Measurements from ENCODE around the gene ZNF385C. TPM values are rescaled to one million over a fixed set of nuclear protein-coding genes. Genes with fewer than 3 reads are reported as not detected.
A peak's percentile ranks its signal among the peaks of the same experiment; 100 is the strongest.

The ZNF385C gene
- total RNA-seq, 2 donors from 2014 or later = 2.3 to 11.8 TPM

DNA sequence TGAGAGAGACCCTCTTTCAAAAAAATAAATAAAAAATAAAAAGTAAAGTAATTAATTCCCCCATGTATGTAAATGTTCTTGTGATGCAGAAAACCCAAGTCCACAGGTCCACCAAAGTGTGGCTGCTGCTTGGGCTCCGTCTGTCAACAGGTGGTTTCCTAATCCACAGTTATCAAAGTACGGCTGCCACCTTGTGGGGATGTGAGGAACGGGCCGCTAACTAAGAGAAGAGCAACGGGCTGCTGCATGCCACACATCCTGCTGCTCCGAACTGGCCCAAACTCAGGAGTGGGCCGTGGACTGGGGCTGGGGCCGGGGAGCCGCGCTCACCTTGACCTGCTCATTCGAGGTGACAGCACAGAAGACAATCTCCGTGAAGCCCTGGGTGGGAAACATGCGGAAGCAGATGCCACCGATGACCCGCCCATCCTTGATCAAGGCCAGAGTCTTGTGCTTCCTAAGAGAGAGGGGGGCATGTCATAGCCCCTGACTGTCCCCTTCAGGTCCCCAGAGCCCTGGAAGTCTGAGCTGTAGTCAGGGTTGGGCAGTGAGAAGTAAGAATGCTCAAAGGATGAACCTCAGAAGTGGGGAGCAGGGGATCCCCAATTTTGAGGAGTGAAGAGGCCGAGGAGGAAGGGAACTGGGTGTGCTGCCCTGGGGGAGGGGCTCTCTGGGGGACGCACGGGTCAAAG lies 18.6 kb upstream of the ZNF385C start:
- H3K4me1 ChIP-seq (replicated peaks) = peaks cover 8% of the 10 kb centered on the region
- TF ChIP-seq POLR2A (IDR thresholded peaks at IDR 0.05) (no peak), POLR2AphosphoS5 (IDR thresholded peaks at IDR 0.05) (peak; percentile 59)
- TF ChIP-seq, protein P1, sequence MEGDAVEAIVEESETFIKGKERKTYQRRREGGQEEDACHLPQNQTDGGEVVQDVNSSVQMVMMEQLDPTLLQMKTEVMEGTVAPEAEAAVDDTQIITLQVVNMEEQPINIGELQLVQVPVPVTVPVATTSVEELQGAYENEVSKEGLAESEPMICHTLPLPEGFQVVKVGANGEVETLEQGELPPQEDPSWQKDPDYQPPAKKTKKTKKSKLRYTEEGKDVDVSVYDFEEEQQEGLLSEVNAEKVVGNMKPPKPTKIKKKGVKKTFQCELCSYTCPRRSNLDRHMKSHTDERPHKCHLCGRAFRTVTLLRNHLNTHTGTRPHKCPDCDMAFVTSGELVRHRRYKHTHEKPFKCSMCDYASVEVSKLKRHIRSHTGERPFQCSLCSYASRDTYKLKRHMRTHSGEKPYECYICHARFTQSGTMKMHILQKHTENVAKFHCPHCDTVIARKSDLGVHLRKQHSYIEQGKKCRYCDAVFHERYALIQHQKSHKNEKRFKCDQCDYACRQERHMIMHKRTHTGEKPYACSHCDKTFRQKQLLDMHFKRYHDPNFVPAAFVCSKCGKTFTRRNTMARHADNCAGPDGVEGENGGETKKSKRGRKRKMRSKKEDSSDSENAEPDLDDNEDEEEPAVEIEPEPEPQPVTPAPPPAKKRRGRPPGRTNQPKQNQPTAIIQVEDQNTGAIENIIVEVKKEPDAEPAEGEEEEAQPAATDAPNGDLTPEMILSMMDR (IDR thresholded peaks at IDR 0.05) = peak; percentile 81 to 94 (median 87)
- H3K36me3 ChIP-seq = no peaks in the 10 kb centered on the region
- no peaks in the 10 kb centered on the region for H3K9me3 ChIP-seq
- H3K4me3 ChIP-seq = no peak overlapping the region
- peak; percentile 86 for DNase-seq (ENCODE audit: low spot score)
- no peak overlapping the region for H3K27ac ChIP-seq
- no peaks in the 10 kb centered on the region for H3K27me3 ChIP-seq (replicated peaks; ENCODE audit: insufficient read depth)
- WGBS = 36% methylated on average over 18 of the region's 18 CpGs
- intact Hi-C loops (cut with DNase I) = loop anchor here (1.0 to 5.0 kb wide), 2 partner anchors 50 to 92 kb away; no protein-coding TSS in a partner anchor

DNA sequence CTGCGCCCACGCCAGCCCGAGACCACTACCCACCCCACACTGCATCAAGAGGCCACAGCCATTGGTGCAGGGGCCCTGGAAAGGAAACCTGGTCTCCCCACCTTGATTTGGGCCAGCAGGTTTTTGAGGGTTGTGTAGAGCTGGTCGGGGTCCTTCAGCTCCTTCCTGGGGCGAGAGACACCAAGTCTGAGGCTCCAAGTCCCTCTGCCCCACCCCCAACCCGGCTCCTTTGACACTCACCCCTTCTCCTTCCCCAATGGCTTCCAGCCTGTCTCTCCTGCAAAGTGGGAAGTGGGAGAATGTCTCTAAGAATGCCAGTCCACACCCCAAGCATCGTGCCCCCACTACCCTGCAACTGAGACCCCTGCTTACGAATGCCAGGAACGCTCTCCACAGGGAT lies 15.8 kb upstream of the ZNF385C start:
- Histone ChIP-seq H3K4me3 (no peak overlapping the region), H3K27ac (no peak overlapping the region), H3K9me3 (no peaks in the 10 kb centered on the region), H3K27me3 (replicated peaks; ENCODE audit: insufficient read depth) (no peaks in the 10 kb centered on the region), H3K4me1 (replicated peaks) (peaks cover 16% of the 10 kb centered on the region), H3K36me3 (no peaks in the 10 kb centered on the region)
- WGBS = 89% methylated on average over 9 of the region's 9 CpGs
- no peak for DNase-seq (ENCODE audit: low spot score)
- intact Hi-C loops (cut with DNase I) = loop anchor here (1.0 kb wide), 1 partner anchor 149 kb away; no protein-coding TSS in a partner anchor
- TF ChIP-seq, protein P1 (IDR thresholded peaks at IDR 0.05) = no peak
- TF ChIP-seq POLR2A (IDR thresholded peaks at IDR 0.05) (no peak), POLR2AphosphoS5 (IDR thresholded peaks at IDR 0.05) (no peak)

DNA sequence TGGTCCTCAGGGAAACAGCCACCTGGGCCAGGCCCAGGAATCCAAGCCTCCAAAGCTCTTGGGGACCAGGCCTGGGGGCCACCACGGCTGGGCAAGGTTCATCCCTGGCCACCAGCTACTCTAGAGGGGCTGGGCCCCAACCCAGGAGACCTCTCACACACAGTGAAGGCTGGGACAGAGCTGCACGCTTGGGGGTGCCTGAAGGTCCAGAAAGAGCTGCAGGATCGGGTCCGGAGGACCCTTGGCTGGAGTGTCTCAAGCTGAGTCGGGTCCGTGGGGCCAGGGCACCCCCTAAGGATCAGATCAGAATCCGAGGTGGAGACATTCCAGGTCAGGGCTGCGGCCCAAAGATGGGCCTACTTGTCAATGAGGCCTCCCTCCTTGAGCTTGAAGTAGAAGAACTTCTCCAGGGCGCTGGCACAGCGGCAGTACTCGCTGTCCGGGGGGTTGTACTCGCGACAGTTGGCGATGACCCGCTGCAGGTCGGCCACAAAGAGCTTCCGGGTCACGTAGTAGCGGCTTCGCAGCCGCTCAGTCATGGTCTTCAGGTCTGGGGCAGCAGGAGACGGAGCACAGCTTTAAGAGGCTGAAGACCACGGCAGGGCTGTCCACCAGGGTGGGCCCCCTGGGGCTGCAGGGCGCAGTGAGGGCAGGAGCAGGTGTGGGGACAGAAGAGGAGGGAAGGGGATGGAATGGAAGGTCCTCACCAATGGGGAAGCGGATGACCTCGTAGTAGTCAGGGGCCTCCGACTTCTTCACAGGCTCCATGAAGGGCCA lies 15.2 kb upstream of the ZNF385C start:
- no peaks in the 10 kb centered on the region for H3K9me3 ChIP-seq
- TF ChIP-seq POLR2A (IDR thresholded peaks at IDR 0.05) = no peak
- TF ChIP-seq, protein P1 (IDR thresholded peaks at IDR 0.05) = no peak
- no peak for TF ChIP-seq POLR2AphosphoS5 (IDR thresholded peaks at IDR 0.05)
- 87% methylated on average over 28 of the region's 28 CpGs for WGBS
- H3K36me3 ChIP-seq = no peaks in the 10 kb centered on the region
- H3K4me3 ChIP-seq = peak overlapping the region in 1 of 2 donors; percentile 57
- H3K27ac ChIP-seq = peak overlapping the region; percentile 85 to 95
- DNase-seq (ENCODE audit: low spot score) = no peak
- intact Hi-C loops (cut with DNase I) = loop anchor here (1.0 kb wide), 1 partner anchor 148 kb away; no protein-coding TSS in a partner anchor
- H3K4me1 ChIP-seq (replicated peaks) = peaks cover 16% of the 10 kb centered on the region
- no peaks in the 10 kb centered on the region for H3K27me3 ChIP-seq (replicated peaks; ENCODE audit: insufficient read depth)

DNA sequence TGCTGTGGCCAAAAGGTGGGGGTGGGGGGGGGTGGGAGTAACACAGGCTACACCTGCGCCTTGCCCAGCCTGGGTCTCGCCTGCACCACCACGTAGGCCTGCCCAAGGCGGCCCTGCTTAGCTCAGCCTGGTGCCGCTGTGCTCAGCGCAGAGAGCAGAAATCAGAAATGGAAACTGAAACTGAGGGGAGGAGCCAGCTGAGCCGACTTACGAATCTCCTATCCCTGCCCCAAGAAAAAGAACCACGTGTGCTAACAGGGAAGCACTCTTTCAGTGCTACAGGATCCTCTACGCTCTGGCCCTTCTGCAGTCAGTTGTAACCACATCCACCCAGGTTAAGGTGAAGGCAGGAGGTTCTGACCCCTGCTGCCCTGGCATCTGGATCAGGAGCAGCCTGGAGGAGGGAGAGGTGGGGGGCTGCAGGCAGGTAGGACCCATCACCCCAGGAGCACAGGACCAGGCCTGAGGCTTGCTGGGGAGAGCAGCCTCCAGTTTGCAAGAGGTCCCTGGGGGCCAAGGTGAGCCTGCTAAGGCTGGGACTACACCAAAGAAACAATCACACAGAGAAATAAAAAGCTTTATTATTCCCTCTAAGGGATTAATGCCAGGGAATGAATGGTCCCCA lies 14.4 kb upstream of the ZNF385C start, which contains the start of gene DHX58:
Gene DHX58, minus strand, starts transcription at position 163 of the 625 bp plus-strand sequence. CDS start 822 bp downstream, outside the sequence.
- peak within 1 kb of the TSS; percentile 85 to 95 for H3K27ac ChIP-seq
- H3K36me3 ChIP-seq = no peaks in the 10 kb centered on the region
- no peaks in the 10 kb centered on the region for H3K9me3 ChIP-seq
- peak within 1 kb of the TSS; percentile 39 to 57 for H3K4me3 ChIP-seq
- H3K4me1 ChIP-seq (replicated peaks) = peaks cover 16% of the 10 kb centered on the region
- intact Hi-C loops (cut with DNase I) = no loop called here
- 0% methylated on average over 10 of the region's 10 CpGs for WGBS
- H3K27me3 ChIP-seq (replicated peaks; ENCODE audit: insufficient read depth) = no peaks in the 10 kb centered on the region
- peak; percentile 80 for DNase-seq (ENCODE audit: low spot score)
- TF ChIP-seq POLR2A (IDR thresholded peaks at IDR 0.05) (peak; percentile 60), POLR2AphosphoS5 (IDR thresholded peaks at IDR 0.05) (peak; percentile 87)
- TF ChIP-seq, protein P1 (IDR thresholded peaks at IDR 0.05) = no peak

Measured in prostate gland (tissue), 2 donors.